CD1c-positive myeloid dendritic cell (primary cell): ENCODE results near the gene KCNAB1.
"Not testable (repeated sequence)": the region's sequence is repeated elsewhere in the genome, so short reads cannot be mapped to it uniquely, and the experiment has no call there.

Experiments
- DNase-seq: peaks from one replicate; pipeline ENCODE4 v3.0.0-alpha.2; 2016; ENCODE audit errors: extremely low spot score

KCNAB1 gene

DNA sequence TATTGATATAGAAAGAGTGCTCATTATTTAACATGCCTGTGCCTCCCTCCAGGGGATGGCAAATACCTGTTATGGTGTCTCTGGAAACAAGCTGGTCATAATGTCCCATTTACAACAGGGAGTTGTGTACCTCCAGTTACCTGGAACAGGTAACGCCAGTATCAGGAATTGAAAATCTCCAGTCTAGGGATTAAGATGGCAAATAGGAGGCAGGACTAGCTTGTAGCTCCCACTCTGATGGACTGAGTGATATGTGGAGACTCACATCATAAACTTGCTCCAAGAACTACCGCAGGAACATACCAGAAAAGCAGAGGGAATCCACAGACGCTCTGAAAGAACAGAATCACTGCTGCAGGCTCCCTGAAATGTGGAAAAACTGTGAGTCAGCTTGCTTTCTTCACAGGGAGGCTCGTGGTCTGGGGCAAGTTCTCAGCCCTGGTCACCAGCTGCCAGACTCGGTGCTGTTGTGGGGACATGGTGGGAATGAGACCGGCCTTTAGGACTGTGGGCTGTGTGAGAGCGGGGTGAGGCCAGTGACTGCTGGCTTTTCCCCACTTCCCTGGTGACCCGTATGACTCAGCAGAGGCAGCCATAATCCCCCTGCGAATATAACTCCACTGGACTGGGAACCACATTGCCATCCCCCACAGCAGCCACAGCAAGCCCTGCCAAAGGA is 97.4 kb downstream of the KCNAB1 start:
- DNase-seq, result no peak

DNA sequence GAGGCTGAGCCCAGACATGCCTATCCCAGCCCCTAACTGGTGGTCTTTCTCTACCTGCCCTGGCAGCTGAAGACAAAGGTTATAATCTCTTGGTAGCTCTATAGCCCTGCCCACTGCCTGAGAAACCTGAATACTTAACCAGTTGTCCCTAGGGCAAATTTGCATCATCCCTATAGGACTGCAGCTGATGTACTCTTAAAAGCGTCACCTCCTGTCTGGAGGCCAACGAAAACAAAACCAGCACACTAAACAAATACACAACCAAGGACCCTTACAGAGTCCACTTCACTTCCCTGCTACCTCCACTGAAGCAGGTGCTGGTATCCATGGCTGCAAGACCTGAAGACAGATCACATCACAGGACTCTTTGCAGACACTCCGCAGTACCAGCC is 98.0 kb downstream of the KCNAB1 start:
- DNase-seq, result no peak

DNA sequence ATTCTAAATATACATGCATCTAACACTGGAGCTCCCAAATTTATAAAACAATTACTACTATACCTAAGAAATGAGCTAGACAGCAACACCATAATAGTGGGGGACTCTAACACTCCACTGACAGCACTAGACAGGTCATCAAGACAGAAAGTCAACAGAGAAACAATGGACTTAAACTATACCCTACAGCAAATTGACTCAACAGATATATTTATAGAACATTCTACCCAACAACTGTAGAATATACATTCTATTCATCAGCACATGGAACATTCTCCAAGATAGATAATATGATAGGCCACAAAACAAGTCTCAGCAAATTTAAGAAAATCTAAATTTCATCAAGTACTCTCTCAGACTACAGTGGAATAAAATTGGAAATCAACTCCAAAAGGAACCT is 102.0 kb downstream of the KCNAB1 start:
- not testable (repeated sequence) for DNase-seq

DNA sequence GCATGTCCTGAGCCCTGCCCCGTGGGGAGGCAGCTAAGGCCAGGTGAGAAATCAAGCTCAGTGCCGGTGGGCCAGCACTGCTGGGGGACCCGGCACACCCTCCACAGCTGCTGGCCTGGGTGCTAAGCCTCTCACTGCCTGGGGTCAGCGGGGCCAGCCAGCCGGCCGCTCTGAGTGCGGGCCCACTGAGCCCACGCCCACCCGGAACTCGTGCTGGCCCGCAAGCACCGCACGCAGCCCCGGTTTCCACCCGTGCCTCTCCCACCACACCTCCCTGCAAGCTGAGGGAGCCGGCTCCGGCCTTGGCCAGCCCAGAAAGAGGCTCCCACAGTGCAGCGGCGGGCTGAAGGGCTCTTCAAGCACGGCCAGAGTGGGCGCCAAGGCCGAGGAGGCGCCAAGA is 103.7 kb downstream of the KCNAB1 start:
- not testable (repeated sequence) for DNase-seq

DNA sequence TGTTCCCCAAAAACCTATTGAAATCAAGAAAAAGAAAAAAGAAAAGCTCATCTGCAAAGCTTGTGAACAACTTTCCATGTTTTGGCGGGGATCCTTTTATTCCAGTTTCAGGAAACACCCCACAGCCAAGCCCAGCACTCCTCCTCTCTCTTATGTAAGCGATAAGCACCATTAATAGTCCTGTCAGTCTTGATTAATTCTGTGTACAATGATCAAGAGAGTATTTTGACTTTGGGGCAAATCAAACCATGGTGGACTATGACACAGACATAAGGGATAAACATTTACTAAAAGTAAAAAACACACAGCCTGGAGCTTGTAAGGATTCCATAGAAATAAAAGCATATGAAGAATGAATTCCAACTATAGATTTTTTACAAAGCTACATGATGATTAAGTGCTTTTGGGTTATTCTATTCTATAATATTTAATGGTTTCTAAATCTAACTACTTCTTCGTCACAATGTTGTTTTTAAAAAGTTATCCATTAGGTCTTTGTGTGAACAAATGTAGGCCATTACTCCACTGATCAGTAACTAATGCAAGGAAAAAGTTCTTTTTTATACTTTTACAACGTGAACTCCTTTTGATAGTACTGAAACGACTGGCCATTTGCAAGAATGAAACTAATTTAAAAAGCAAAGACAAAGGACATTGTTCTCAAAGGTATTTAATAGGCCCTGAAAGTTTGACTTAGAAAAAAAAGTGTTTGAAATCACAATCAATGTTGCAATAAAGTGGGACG is 106.5 kb downstream of the KCNAB1 start:
- DNase-seq, result no peak

DNA sequence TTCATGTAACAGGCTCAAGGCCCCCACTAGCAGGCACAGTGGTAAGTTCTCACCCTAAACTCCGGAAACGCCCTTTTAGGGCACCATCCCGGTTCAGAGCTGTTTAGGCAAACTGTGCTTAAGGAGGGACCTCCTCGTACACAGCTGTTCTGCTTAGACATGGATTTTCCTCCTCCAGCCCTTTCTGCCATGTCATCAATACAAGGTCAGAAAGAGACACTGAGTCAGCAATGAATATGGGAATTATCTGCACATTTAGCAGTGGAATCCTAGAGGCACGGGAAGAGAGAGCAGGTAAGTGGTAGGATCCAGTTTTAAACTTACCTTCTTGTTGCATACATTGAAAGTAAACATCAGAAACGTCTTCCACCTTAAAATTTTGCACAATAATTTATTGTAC is 107.3 kb downstream of the KCNAB1 start:
- no peak for DNase-seq

DNA sequence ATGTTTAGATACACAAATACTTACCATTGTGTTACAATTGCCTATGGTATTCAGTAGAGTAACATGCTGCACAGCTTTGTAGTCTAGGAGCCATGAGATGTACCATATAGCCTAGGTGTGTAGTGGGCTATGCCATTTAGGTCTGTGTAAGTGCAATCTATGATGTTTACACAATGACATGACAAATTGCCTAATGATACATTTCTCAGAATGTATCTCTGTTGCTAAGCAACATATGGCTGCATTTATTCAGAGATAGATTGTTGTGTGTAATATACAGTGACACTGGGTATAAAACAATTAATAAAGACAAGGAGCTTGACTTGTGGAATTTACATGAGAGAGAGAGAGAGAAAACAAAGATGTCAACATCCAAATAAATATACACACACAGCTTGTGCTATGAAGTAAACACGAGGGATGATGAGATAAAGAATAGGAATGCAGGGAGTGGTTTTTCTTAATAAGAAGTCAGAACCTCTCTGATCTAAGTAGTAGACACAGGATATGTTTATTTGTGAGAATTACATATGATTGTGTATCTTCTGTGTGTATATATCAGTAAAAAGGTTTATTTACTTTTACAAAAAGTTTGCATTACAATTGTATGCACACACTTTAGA is 110.0 kb downstream of the KCNAB1 start:
- no peak for DNase-seq

DNA sequence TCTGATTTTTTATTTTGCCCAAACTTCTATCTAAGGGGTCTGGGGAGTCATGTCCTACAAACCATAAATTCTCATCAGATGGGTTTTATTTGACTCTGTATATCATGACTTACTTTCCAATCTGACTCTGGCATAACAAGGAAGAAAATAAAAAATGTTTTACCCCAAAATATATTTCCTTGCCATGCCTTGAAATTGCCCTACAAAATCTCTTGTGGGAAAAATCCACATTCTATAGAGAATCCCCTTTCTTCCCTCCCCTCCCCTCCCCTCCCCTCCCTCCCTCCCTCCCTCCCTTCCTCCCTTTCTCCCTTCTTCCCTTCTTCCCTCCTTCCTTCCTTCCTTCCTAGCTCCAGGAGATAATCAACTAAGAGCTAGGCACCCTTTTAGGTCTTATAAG is 110.8 kb downstream of the KCNAB1 start:
- not testable (repeated sequence) for DNase-seq

DNA sequence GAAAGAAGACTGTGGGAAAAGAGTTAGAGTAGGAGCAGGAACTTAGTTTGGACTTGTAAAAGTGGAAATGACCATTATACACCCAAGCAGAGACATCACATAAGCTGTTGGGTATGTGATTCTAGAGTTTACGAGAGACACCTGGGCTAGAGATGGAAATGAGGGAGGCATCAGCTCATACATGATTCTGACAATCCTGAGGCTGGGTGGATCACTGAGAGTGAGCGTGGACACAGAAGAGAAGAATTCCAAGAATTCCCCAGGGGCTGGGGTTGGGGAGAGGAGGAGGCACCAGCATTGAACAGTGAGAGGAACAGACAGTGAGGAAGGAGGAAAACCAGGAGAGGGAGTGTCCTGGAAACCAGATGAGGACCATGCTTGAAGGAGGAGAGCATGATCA is 113.5 kb downstream of the KCNAB1 start:
- no peak for DNase-seq

DNA sequence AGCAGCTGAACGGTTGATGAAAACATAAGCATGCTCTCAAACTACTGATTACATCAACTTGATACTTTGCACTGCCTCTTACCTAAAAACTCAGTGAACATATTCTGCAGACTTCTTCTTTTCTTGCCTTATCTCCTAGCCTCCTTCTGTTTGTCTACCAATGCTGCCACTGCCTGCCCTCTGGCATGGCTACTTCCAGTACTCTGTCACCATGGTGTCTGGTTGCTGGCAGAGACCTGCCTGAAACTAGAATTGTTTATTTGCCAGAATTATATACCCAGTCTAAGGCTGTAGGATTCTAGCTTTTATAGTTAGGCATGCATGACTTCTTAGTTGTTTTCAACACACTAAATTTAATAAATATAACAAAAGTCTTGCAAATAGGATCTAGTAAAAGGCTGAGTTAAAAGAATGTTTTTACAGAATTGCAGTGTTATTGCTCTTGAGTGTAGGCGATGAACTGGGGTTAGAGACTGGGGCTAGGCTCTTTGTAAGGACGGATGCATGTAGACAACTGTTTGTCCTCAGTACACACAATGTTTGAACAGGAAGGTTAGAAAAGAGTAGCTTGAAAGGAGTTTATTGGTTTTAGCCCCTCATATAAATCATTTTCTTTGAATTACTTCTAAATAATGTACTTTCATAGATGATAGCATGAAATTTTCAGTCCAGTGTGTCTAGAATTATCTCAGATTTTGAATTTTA is 116.3 kb downstream of the KCNAB1 start:
- no peak for DNase-seq

DNA sequence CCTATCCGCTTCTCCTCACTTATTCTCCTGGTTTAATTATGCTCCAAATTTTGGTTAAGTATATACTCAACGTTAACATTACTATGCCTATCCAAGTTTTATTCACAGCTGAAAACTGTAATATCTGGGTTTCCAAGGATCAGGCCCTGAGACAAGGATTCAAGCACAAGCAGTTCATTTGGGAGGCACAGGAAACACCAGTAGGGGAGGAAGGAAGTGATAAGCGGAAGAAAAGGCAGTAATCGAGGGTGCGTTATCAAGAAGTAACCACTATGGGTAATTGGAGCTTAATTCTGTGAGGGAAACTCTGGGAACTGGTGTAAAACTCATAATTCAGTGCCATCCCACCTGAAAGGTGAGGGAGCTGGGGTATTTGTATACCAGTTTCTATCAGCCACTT is 120.3 kb downstream of the KCNAB1 start:
- DNase-seq, result no peak

DNA sequence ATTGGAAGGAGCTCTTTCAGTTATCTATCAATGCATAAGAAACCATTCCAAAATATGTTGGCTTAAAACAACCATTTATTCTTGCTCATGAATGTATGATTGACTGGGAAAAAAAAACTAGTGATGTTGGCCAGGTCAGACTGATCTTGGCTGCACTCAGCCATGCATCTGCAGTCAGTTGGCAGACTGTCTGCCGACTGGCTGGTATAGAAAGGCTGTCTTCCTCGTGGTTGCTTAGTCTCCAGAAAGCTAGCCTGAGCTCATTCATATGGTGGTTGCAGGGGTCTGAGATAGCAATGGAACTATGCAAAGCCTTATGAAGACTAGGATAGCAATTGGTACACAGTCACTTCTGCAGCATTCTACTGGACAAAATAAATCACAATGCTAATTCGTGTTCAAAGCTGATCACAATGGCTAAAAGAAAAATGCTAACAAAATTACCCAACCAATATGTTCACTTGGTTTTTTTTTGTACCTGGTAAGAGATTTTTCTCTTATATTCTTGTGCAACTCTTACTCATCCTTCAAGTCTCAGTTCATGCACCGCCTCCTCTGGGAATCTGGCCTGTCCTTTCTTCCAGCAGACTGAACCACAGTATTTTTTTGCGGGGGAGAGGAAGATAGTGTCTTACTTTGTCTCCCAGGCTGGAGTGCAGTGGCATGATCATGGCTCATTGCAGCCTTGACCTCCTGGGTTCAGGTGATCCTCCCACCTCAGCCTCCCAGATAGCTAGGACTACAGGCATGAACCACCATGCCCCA is 126.8 kb downstream of the KCNAB1 start:
- DNase-seq, result no peak

DNA sequence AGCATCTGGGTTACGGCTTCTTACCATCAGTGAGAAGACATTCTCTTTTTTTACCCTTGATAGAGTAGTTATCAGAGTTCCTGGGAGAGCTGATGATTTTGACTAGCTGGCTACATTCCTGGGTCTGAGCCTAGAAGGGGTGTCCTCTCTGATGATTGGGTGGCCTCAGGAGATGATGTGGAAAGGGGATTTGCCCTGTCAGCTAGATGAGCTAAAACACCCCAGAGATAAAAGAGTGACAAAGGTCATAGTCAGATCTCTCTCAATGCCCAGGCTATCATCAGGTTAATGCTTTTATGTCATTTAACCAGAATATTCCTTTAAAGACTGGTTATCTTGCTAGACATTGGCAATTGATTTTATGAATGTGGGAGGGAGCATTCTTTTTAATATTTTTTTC is 130.2 kb downstream of the KCNAB1 start:
- DNase-seq, result no peak

DNA sequence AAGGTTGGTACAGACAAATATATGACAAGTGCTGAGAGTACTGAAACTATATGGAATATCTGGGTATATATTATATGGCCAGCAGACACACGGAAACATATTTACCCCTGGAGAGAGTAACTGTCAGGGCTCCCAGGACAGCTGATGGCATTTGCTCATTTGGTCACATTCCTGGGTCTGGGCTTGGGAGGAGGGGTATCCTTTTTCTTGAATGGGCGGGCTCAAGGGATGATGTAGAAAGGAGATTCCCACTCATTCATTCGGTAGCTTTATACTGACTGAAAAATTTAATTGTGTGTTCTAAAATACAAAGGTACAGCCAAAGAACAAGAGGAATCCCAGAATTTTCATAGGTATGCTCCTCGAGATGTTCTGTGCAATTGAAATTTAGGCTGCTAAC is 131.0 kb downstream of the KCNAB1 start:
- DNase-seq, result no peak

DNA sequence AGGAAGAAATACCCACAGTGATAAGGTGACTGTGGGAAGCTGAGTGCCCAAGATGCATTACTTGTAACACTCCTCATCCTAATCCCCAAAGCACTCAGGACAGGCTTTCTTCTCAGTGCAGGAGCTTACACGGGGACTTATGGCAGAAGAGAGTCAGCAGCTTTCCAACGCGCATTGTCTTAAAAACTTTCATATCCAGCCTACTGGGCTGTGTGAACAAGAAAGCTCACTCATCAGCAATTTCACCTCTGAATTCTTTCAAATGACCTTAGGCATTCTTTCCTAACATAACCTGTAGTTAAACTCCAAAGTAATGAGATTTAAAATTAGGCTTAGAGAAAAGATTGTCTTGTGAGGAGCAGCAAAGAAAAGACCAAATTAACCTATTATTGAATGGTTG is 132.3 kb downstream of the KCNAB1 start:
- no peak for DNase-seq

DNA sequence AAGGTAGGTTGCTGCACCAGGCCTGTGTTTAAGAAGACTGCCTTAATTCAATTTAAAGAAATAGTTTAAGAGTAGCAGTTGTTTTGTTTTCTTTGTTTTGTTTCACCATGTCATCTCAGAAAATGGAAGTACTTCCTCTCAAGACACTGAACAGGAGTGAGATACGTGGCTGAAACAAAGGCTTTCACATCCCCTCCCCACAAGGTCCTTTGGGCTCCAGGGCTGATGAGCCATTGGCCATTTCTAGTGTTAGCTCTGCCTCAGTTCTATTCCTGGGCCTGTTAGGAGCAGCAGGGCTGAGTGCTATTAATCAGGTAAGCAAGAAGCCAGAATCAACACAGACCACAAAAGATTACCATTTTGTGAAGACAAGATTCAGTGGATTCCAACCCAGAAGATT is 132.8 kb downstream of the KCNAB1 start:
- DNase-seq, result no peak

DNA sequence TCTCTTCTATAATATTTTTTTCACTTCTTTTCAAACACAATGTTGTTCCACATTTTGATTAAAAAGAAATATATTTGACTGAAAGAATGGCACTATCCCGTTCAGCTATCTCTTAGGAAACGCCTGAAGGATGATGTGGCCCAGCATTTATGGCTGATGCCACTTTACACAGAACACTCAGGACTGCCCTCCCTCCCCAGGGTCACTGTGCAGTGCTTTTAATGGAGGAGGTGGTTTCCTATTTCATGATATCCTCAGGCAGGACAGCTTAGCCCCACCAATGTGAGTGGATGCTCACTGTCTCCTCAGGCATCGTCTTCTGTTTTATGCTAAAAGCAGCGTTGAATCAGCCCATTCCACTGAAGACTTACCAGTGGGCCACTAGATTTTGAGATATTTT is 135.9 kb downstream of the KCNAB1 start:
- DNase-seq, result no peak

DNA sequence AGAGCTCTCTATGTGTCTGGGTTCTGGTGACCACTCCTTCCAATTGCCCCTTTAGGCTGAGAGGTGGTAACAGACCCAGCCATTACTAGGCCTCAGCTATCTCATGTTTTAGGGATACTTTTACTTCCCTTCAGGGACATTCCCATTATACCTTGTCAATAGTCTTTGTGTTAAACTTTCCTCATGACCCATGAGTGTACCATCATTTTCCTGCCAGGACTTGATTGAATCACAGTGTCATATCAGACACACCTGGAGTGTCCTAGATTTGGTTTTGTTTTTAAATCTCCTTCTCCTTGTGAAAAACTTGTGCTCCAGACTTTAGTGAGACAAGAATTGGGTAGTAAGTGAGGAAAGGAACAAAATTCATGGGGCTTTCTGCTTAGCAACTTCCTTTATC is 136.6 kb downstream of the KCNAB1 start:
- no peak for DNase-seq

DNA sequence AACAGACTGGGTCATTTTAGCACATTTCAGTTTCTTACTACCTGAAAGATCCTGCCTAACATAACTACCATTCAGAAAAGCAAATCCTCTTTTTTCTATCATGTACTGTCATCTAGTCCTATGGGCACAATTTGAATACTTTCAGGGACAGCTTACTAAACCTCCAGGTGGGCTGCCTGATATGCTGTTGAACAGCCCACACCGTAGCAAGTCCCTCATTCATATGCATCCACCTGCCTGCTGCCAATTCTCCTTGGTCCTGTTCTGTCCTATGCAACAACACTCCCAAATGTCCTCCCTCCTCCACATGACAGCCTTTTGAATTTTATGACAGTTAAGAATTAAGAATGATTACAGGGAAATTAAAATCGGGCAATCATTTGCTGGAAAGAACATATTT is 137.9 kb downstream of the KCNAB1 start:
- no peak for DNase-seq

DNA sequence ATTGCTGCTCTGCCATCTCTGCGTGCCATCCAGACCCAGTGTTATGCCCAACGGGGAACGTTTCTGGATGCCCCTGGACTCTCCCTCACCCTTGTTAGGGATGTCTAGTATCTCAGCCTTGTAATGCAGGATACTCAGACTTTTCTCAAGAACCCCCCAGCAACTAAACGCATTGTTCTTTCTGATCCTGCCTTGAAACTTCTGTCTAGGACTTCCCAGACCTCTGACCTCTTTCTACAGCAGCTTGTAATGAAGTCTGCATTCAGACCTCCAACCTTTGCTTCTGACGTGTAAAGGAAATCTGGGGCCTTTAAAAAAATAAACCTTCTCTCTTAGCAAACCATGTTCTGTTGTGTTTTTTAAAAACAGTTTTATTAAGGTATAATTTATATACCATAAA is 139.5 kb downstream of the KCNAB1 start:
- no peak for DNase-seq

DNA sequence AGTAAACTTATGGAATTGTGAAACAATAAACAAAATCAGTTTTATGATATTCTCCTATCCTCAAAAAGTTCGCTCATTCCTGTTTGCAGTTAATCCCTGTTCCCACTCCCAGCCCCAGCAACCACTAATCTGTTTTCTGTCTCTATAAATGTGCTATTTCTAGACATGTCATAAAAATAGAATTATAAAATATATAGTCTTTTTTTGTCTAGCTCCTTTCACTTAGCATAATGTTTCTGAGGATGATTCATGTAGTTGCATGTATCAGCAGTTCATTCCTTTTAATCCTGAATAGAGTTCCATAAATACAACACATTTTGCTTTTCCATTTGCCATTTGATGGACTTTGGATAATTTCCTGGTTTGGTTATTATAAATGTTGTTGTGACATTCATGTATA is 140.0 kb downstream of the KCNAB1 start:
- DNase-seq, result no peak

DNA sequence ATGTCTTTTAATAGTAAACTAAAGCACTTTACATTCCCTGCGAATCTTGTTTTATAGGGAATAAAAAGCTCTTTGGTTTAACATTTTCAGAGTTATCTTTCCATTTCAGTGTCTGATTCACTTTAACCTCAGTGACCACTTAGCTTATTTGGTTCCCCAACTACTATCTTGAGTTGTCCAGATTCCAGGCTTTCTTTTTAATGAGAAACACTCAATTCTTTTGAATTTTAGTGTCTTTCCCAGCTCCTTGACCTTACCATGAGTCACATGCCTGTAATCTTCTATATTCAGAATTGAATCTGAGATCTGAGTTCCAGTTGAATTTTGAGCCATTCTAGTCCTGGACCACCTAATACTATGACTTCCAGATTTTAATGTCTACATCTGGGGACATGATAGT is 144.4 kb downstream of the KCNAB1 start:
- no peak for DNase-seq
